ENCODE measurements around the gene CADM4.

The CADM4 gene

GRCh38 chr19:43631491-43631890 lies 8.2 kb downstream of the CADM4 start:
- no peak for DNase-seq

- no peak for DNase-seq
These were observed 10.9 kb downstream of the CADM4 start for GRCh38 chr19:43628646-43629326.

- DNase-seq: no peak
These were observed 12.8 kb downstream of the CADM4 start for GRCh38 chr19:43626838-43627237.

GRCh38 chr19:43625918-43626579 lies 13.6 kb downstream of the CADM4 start:
- DNase-seq: no peak

GRCh38 chr19:43624933-43625332 lies 14.7 kb downstream of the CADM4 start:
- peak; percentile 86 to 87 for DNase-seq

GRCh38 chr19:43623889-43624670 lies 15.6 kb downstream of the CADM4 start:
- DNase-seq: no peak

GRCh38 chr19:43622956-43623355 lies 16.7 kb downstream of the CADM4 start:
- no peak for DNase-seq

- no peak for DNase-seq
These were observed 17.6 kb downstream of the CADM4 start for GRCh38 chr19:43622070-43622469.

- peak; percentile 82 to 84 for DNase-seq
These were observed 19.3 kb downstream of the CADM4 start for GRCh38 chr19:43620061-43621001.

GRCh38 chr19:43619262-43620060 lies 20.2 kb downstream of the CADM4 start, which contains the start of gene ZNF428:
TSS of gene ZNF428 (minus strand) at chr19:43619629. CDS start at chr19:43614304, 5,325 bp downstream.
- peak; percentile 76 to 80 for DNase-seq

- peak; percentile 20 to 22 for DNase-seq
These were observed 20.8 kb downstream of the CADM4 start for GRCh38 chr19:43618921-43619261.

GRCh38 chr19:43616954-43617353 lies 22.7 kb downstream of the CADM4 start:
- DNase-seq: no peak

- DNase-seq: no peak
These were observed 23.3 kb downstream of the CADM4 start for GRCh38 chr19:43616306-43616705.

GRCh38 chr19:43612374-43612773 lies 27.3 kb downstream of the CADM4 start:
- DNase-seq: no peak

GRCh38 chr19:43611788-43612187 lies 27.9 kb downstream of the CADM4 start, which contains the start of gene SRRM5:
TSS of gene SRRM5 (plus strand) at chr19:43612088. CDS start at chr19:43612122, 34 bp downstream.
- no peak for DNase-seq

GRCh38 chr19:43610493-43610892 lies 29.2 kb downstream of the CADM4 start:
- DNase-seq: no peak

GRCh38 chr19:43609872-43610271 lies 29.8 kb downstream of the CADM4 start:
- no peak for DNase-seq

GRCh38 chr19:43607238-43608205 lies 32.1 kb downstream of the CADM4 start:
- DNase-seq: no peak

GRCh38 chr19:43606569-43607229 lies 33.0 kb downstream of the CADM4 start:
- no peak for DNase-seq
